IMR-90 (cell line): ENCODE measurements around the gene BDNF. TPM values are rescaled to one million over a fixed set of nuclear protein-coding genes. Genes with fewer than 3 reads are reported as not detected.

Experiments used
- ATAC-seq: fragments of 200-7000 bp; cut with Tn5 transposase; 2 replicates; pipeline ENCODE4 v1.9.1; 2020; ENCODE audit warnings: low read depth, mild to moderate bottlenecking, moderate library complexity
- BruUV-seq: library from RNA; stranded (reverse); fragments of 400-500 nt; replicated peaks from 2 replicates; lab custom pipeline; 2021; lab: Mats Ljungman, UMichigan
- CTCF ChIA-PET: fragments of 300-600 bp; formaldehyde crosslinking; extraction: SDS; loops from one replicate; lab custom pipeline; 2021; ENCODE audit warnings: antibody characterized with exemption; lab: Yijun Ruan, JAX
- POLR2A ChIA-PET: fragments of 300-600 bp; sonication (Branson Sonifier 250); formaldehyde crosslinking; loops from one replicate; lab custom pipeline; 2022; ENCODE audit warnings: antibody characterized with exemption; ENCODE audit not compliant: unreplicated experiment; lab: Charles Lee
- DNase-seq: peaks from one replicate; pipeline ENCODE4 v3.0.0; 2013
- H2AFZ ChIP-seq: replicated peaks from 2 replicates; pipeline ENCODE3; 2013; ENCODE audit warnings: low read length, mild to moderate bottlenecking; ENCODE audit not compliant: poor library complexity
- H2AK5ac ChIP-seq: 2 replicates; pipeline ENCODE4 v1.6.1; 2013; ENCODE audit warnings: low read depth, low read length, inconsistent platforms
- H2AK9ac ChIP-seq: replicated peaks from 2 replicates; pipeline ENCODE3; 2013; ENCODE audit warnings: mild to moderate bottlenecking, low read depth, low read length, moderate library complexity; ENCODE audit not compliant: poor library complexity
- H2BK120ac ChIP-seq: 2 replicates; pipeline ENCODE4 v1.6.1; 2013; ENCODE audit warnings: low read depth, low read length, inconsistent platforms
- H2BK15ac ChIP-seq: 3 replicates; pipeline ENCODE4 v1.6.1; 2013; ENCODE audit warnings: low read depth, low read length, inconsistent platforms
- H2BK20ac ChIP-seq: 2 replicates; pipeline ENCODE4 v1.6.1; 2013; ENCODE audit warnings: low read depth, mild to moderate bottlenecking, inconsistent platforms, low read length, moderate library complexity
- H2BK5ac ChIP-seq: 2 replicates; pipeline ENCODE4 v1.6.1; 2013; ENCODE audit warnings: mild to moderate bottlenecking, low read depth, low read length, inconsistent platforms; ENCODE audit not compliant: poor library complexity, severe bottlenecking
- H3K14ac ChIP-seq: replicated peaks from 2 replicates; pipeline ENCODE4 v1.6.1; 2013; ENCODE audit warnings: low read depth, low read length, inconsistent platforms
- H3K18ac ChIP-seq: 2 replicates; pipeline ENCODE4 v1.6.1; 2013; ENCODE audit warnings: low read depth, low read length, control low read depth
- H3K23ac ChIP-seq: 2 replicates; pipeline ENCODE4 v1.6.1; 2013; ENCODE audit warnings: low read depth, low read length, inconsistent platforms
- H3K27ac ChIP-seq: 2 replicates; pipeline ENCODE4 v1.5.1; 2013; ENCODE audit warnings: mild to moderate bottlenecking, control low read depth, low read length; ENCODE audit not compliant: insufficient read depth
- H3K27me3 ChIP-seq: 2 replicates; pipeline ENCODE4 v1.6.1; 2013; ENCODE audit warnings: low read length; ENCODE audit not compliant: control insufficient read depth, insufficient read depth
- H3K36me3 ChIP-seq: 2 replicates; pipeline ENCODE4 v1.6.1; 2013; ENCODE audit warnings: low read length, mixed read lengths; ENCODE audit not compliant: control insufficient read depth, insufficient read depth
- H3K4ac ChIP-seq: 2 replicates; pipeline ENCODE4 v1.6.1; 2013; ENCODE audit warnings: low read depth, low read length, inconsistent platforms
- H3K4me1 ChIP-seq: 2 replicates; pipeline ENCODE4 v1.6.1; 2013; ENCODE audit warnings: low read length, mixed read lengths; ENCODE audit not compliant: control insufficient read depth, insufficient read depth
- H3K4me2 ChIP-seq: 2 replicates; pipeline ENCODE4 v1.6.1; 2013; ENCODE audit warnings: low read depth, mild to moderate bottlenecking, control low read depth, low read length, moderate library complexity
- H3K4me3 ChIP-seq: 2 replicates; pipeline ENCODE4 v1.5.1; 2013; ENCODE audit warnings: low read depth, mild to moderate bottlenecking, control low read depth, low read length, moderate library complexity; ENCODE audit not compliant: insufficient read depth
- H3K56ac ChIP-seq: 2 replicates; pipeline ENCODE4 v1.6.1; 2013; ENCODE audit warnings: low read length, inconsistent platforms; ENCODE audit not compliant: insufficient read depth; ENCODE audit errors: extremely low read depth
- H3K79me1 ChIP-seq, 2 experiments: 2 replicates each; pipeline ENCODE4 v1.6.1; 2013; ENCODE audit warnings: low read length in 2 of 2, inconsistent platforms in 1 of 2, low read depth in 1 of 2
- H3K9ac ChIP-seq: 2 replicates; pipeline ENCODE4 v1.6.1; 2013; ENCODE audit warnings: low read depth, low read length, control low read depth
- H3K9me1 ChIP-seq: 2 replicates; pipeline ENCODE4 v1.6.1; 2013; ENCODE audit warnings: low read length, inconsistent platforms; ENCODE audit not compliant: insufficient read depth
- H3K9me3 ChIP-seq: 2 replicates; pipeline ENCODE4 v1.6.1; 2013; ENCODE audit warnings: low read length; ENCODE audit not compliant: control insufficient read depth, insufficient read depth
- H4K20me1 ChIP-seq: 2 replicates; pipeline ENCODE4 v1.6.1; 2013; ENCODE audit warnings: low read length, inconsistent platforms; ENCODE audit not compliant: insufficient read depth
- H4K5ac ChIP-seq: 2 replicates; pipeline ENCODE4 v1.6.1; 2013; ENCODE audit warnings: mild to moderate bottlenecking, low read depth, low read length, control low read depth
- H4K8ac ChIP-seq, 2 experiments: 2 replicates each; pipeline ENCODE4 v1.6.1; 2013; ENCODE audit warnings: low read depth in 2 of 2, low read length in 2 of 2, control low read depth in 1 of 2, inconsistent platforms in 1 of 2
- H4K91ac ChIP-seq: 2 replicates; pipeline ENCODE4 v1.6.1; 2013; ENCODE audit warnings: low read depth, low read length, inconsistent platforms; ENCODE audit not compliant: insufficient read depth
- CEBPB ChIP-seq: IDR thresholded peaks from 2 replicates; pipeline ENCODE4 v1.6.1; 2012; ENCODE audit warnings: low read depth, low read length, improper control_type of control experiment
- MAFK ChIP-seq: IDR thresholded peaks from 2 replicates; pipeline ENCODE4 v1.6.1; 2012; ENCODE audit warnings: low read depth, low read length, improper control_type of control experiment
- MAZ ChIP-seq: IDR thresholded peaks from 2 replicates; pipeline ENCODE4 v1.6.1; 2012; ENCODE audit warnings: low read depth, mild to moderate bottlenecking, low read length, improper control_type of control experiment, moderate library complexity, borderline replicate concordance
- NFE2L2 ChIP-seq: fragments of 150-350 bp; IDR thresholded peaks from 2 replicates; pipeline ENCODE4 v1.6.1; 2016; ENCODE audit warnings: low read depth, mild to moderate bottlenecking, low read length
- RCOR1 ChIP-seq: IDR thresholded peaks from 2 replicates; pipeline ENCODE4 v1.6.1; 2012; ENCODE audit warnings: mild to moderate bottlenecking, low read length, improper control_type of control experiment; ENCODE audit not compliant: insufficient replicate concordance
- RFX5 ChIP-seq: IDR thresholded peaks from 2 replicates; pipeline ENCODE4 v1.8.0; 2012; ENCODE audit warnings: low read depth, mild to moderate bottlenecking, low read length, moderate library complexity
- dilution Hi-C: fragments of 300-500 bp; cut with HindIII; formaldehyde crosslinking; loops from one replicate; pipeline ENCODE4 v1.14.3; 2018; ENCODE audit warnings: low sequenced_read_pairs; ENCODE audit not compliant: unreplicated experiment
- in situ Hi-C: fragments of 300-500 bp; cut with MboI; formaldehyde crosslinking; loops from 3 replicates; pipeline ENCODE4 v1.14.3; 2019; ENCODE audit warnings: low sequenced_read_pairs, inconsistent platforms, mixed read lengths
- intact Hi-C: fragments of 100-400 bp; cut with micrococcal nuclease; formaldehyde crosslinking; loops from 2 replicates; pipeline ENCODE4 v1.10.0; 2022
- polyA plus RNA-seq, 3 experiments: library from polyadenylated mRNA; depleted of rRNA; stranded (reverse); fragments of >200 nt; gene quantifications; 2 replicates each; pipeline ENCODE4 v1.2.3, GENCODE V29; 2012; ENCODE audit warnings: low replicate concordance in 1 of 3
- total RNA-seq: library from RNA; depleted of rRNA; stranded (reverse); fragments of >200 nt; gene quantifications from 2 replicates; pipeline ENCODE4 v1.2.3, GENCODE V29; 2012

BDNF gene
- total and polyA plus RNA-seq, 2 of the 4 experiments (the other 2 are of a cell fraction) = 94.8 to 152 TPM

DNA sequence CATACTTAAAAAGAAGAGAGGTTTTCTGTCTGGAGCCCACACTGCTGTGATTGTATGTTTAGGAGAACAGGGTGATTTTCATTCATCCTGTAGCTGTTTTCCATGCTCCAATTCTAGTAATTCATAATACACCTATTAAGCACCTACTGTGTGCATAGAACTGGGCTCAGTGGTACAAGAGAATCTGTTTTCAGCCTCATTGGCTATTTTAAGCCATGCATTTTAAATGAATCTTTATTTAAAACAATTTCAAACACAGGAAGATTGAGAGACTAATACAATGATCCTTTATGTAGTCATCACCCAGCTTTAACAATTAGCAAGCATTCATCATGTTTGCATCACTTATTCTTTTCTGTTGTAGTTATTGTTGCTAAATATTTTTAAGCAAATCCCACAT, 86.2 kb downstream of the BDNF start:
- no peak overlapping the region for H4K5ac ChIP-seq
- H3K4ac ChIP-seq = no peak overlapping the region
- H3K9ac ChIP-seq = no peak overlapping the region
- no peak overlapping the region for H4K91ac ChIP-seq
- no peak overlapping the region for H2BK15ac ChIP-seq
- no peaks in the 10 kb centered on the region for H4K20me1 ChIP-seq
- intact Hi-C loops (no loop called here), dilution Hi-C loops (no loop called here), in situ Hi-C loops (no loop called here)
- TF ChIP-seq NFE2L2 = no peak
- no peak for TF ChIP-seq CEBPB
- no peak for TF ChIP-seq RFX5
- TF ChIP-seq MAZ = no peak
- no peak for TF ChIP-seq MAFK
- no peak for TF ChIP-seq RCOR1
- H3K56ac ChIP-seq = no peak overlapping the region
- POLR2A ChIA-PET = no interaction called here
- no peak overlapping the region for H3K18ac ChIP-seq
- H3K4me1 ChIP-seq = peaks cover 4% of the 10 kb centered on the region
- H2AFZ ChIP-seq = no peak overlapping the region
- H3K36me3 ChIP-seq = no peaks in the 10 kb centered on the region
- H3K79me1 ChIP-seq = no peaks in the 10 kb centered on the region
- H2BK120ac ChIP-seq = no peak overlapping the region
- no peak overlapping the region for H3K23ac ChIP-seq
- no peak for ATAC-seq
- no peak overlapping the region for H3K27ac ChIP-seq
- no peak overlapping the region for H3K4me3 ChIP-seq
- H3K4me2 ChIP-seq = no peak overlapping the region
- H3K14ac ChIP-seq = no peak overlapping the region
- no peaks in the 10 kb centered on the region for H3K27me3 ChIP-seq
- H2BK5ac ChIP-seq = no peak overlapping the region
- H3K9me1 ChIP-seq = no peaks in the 10 kb centered on the region
- no peak overlapping the region for H2BK20ac ChIP-seq
- DNase-seq = no peak
- BruUV-seq = no TSS peak
- no peak overlapping the region for H2AK5ac ChIP-seq
- H4K8ac ChIP-seq = no peak overlapping the region
- no peaks in the 10 kb centered on the region for H3K9me3 ChIP-seq
- CTCF ChIA-PET = interaction anchor here (0.7 kb wide), 1 partner anchor 95 kb away, joined by 3 read pairs; no protein-coding TSS in a partner anchor
- H2AK9ac ChIP-seq = no peak overlapping the region
